HepG2 (cell line): ENCODE results near the gene ZBTB14. TPM values are rescaled to one million over a fixed set of nuclear protein-coding genes. Genes with fewer than 3 reads are reported as not detected.

Experiments used
- ARID3A ChIP-seq: IDR thresholded peaks from 2 replicates; pipeline ENCODE4 v1.6.1; 2012; ENCODE audit warnings: low read depth, low read length, improper control_type of control experiment
- CBX1 ChIP-seq: IDR thresholded peaks from one replicate; pipeline ENCODE4 v1.6.1; 2016; ENCODE audit warnings: antibody characterized with exemption, low read depth
- CTCF ChIP-seq: sonication (generic); formaldehyde crosslinking; IDR thresholded peaks from 2 replicates; pipeline ENCODE4 v1.5.0; 2020; ENCODE audit warnings: mild to moderate bottlenecking, missing genetic modification reagents, moderate library complexity
- DNMT3B ChIP-seq: conservative IDR thresholded peaks from 2 replicates; pipeline ENCODE4 v1.6.1; 2016; ENCODE audit warnings: missing biosample characterization, control low read depth
- FOXK1 ChIP-seq: sonication (generic); formaldehyde crosslinking; IDR thresholded peaks from 2 replicates; pipeline ENCODE4 v1.4.0; 2020; ENCODE audit warnings: low read depth, missing genetic modification reagents, borderline replicate concordance
- FOXM1 ChIP-seq: sonication (generic); formaldehyde crosslinking; IDR thresholded peaks from 2 replicates; pipeline ENCODE4 v1.5.0; 2020; ENCODE audit warnings: missing genetic modification reagents
- GABPA ChIP-seq, 2 experiments: IDR thresholded peaks; 2 replicates each; pipeline ENCODE4 v1.6.1; 2011 to 2016; ENCODE audit warnings: low read depth in 2 of 2, low read length in 1 of 2, missing biosample characterization in 1 of 2, missing genetic modification characterization in 1 of 2
- GFI1 ChIP-seq: sonication (generic); formaldehyde crosslinking; IDR thresholded peaks from 2 replicates; pipeline ENCODE4 v1.5.0; 2020; ENCODE audit warnings: missing genetic modification reagents, mild to moderate bottlenecking, borderline replicate concordance
- KLF6 ChIP-seq: IDR thresholded peaks from 2 replicates; pipeline ENCODE4 v1.8.0; 2016; ENCODE audit warnings: missing biosample characterization, missing genetic modification reagents
- MIER2 ChIP-seq: IDR thresholded peaks from 2 replicates; pipeline ENCODE4 v1.6.1; 2016; ENCODE audit warnings: missing biosample characterization, missing genetic modification reagents
- MYNN ChIP-seq: sonication (generic); formaldehyde crosslinking; IDR thresholded peaks from 2 replicates; pipeline ENCODE4 v1.4.0; 2020; ENCODE audit warnings: mild to moderate bottlenecking, low read depth, missing genetic modification reagents
- NFIC ChIP-seq: IDR thresholded peaks from 2 replicates; pipeline ENCODE4 v1.6.1; 2012; ENCODE audit warnings: mild to moderate bottlenecking, low read length, inconsistent platforms
- POLR2A ChIP-seq, 2 experiments: IDR thresholded peaks; 2 replicates each; pipeline ENCODE4 v1.6.1; 2011; ENCODE audit warnings: low read depth in 2 of 2, low read length in 2 of 2, mild to moderate bottlenecking in 1 of 2, moderate library complexity in 1 of 2; ENCODE audit not compliant: insufficient read depth in 1 of 2
- PRDM15 ChIP-seq: sonication (generic); formaldehyde crosslinking; IDR thresholded peaks from 2 replicates; pipeline ENCODE4 v1.4.0; 2020; ENCODE audit warnings: missing genetic modification reagents
- PRPF4 ChIP-seq: fragments of 200-400 bp; formaldehyde crosslinking; IDR thresholded peaks from 2 replicates; pipeline ENCODE4 v1.6.1; 2016; ENCODE audit warnings: low read length, low read depth; ENCODE audit not compliant: poor library complexity, severe bottlenecking
- REPIN1 ChIP-seq: sonication (generic); formaldehyde crosslinking; IDR thresholded peaks from 2 replicates; pipeline ENCODE4 v1.8.0; 2022; ENCODE audit warnings: missing genetic modification reagents, low read depth, mild to moderate bottlenecking, borderline replicate concordance
- TCF7L2 ChIP-seq: IDR thresholded peaks from 2 replicates; pipeline ENCODE4 v1.6.1; 2011; ENCODE audit warnings: mild to moderate bottlenecking, low read depth, low read length, moderate library complexity
- TEAD2 ChIP-seq: sonication (generic); formaldehyde crosslinking; IDR thresholded peaks from 2 replicates; pipeline ENCODE4 v1.9.0; 2021; ENCODE audit warnings: missing genetic modification reagents
- ZNF30 ChIP-seq: sonication (generic); formaldehyde crosslinking; IDR thresholded peaks from 2 replicates; pipeline ENCODE4 v1.5.0; 2020; ENCODE audit warnings: mild to moderate bottlenecking, missing genetic modification reagents
- ZNF503 ChIP-seq: sonication (generic); formaldehyde crosslinking; IDR thresholded peaks from 2 replicates; pipeline ENCODE4 v1.4.0; 2020; ENCODE audit warnings: missing genetic modification reagents
- ZNF850 ChIP-seq: sonication (generic); formaldehyde crosslinking; conservative IDR thresholded peaks from 2 replicates; pipeline ENCODE4 v1.9.0; 2021; ENCODE audit warnings: mild to moderate bottlenecking, missing genetic modification reagents
- polyA plus RNA-seq, 8 experiments: library from polyadenylated mRNA; depleted of rRNA in 3 of 8; stranded (reverse) in 7 of 8; unstranded in 1 of 8; fragments of >200 nt; fragmentation: Illumina TruSeq in 4 of 8; extraction: Trizol in 4 of 8; gene quantifications; 2 replicates each; pipeline versions ENCODE4 v1.2.1 to v1.2.3, GENCODE V29; 2011 to 2016; ENCODE audit warnings: low read depth in 4 of 8, missing spikeins in 1 of 8, mixed read lengths in 1 of 8; ENCODE audit not compliant: insufficient read depth in 1 of 8
- total RNA-seq, 5 experiments: library from RNA; depleted of rRNA; stranded (reverse); fragments of >200 nt; fragmentation: Illumina TruSeq; extraction: Trizol; gene quantifications; 2 replicates each; pipeline ENCODE4 v1.2.3, GENCODE V29; 2016; ENCODE audit warnings: low read depth in 1 of 5

ZBTB14 gene
- total and polyA plus RNA-seq, 2 of the 13 experiments (the other 11 are each of a cell fraction or from before 2014, with no cell fraction given), result 8.0 to 14.4 TPM

GRCh38 chr18:5339202-5339834 is 43.8 kb upstream of the ZBTB14 start (continued):
- no peak for TF ChIP-seq DNMT3B (CRISPR knock-in tag)
- TF ChIP-seq MYNN (CRISPR knock-in tag), result no peak
- TF ChIP-seq ARID3A, result peak; percentile 21; the same call in 1 of the 2 replicates
- no peak for TF ChIP-seq PRDM15 (CRISPR knock-in tag)
- no peak for TF ChIP-seq FOXM1
- peak; percentile 38; the same call in 1 of the 2 replicates for TF ChIP-seq REPIN1 (CRISPR knock-in tag)
- TF ChIP-seq PRPF4, result no peak
- peak; percentile 20; the same call in 1 of the 2 replicates for TF ChIP-seq FOXK1
- TF ChIP-seq NFIC, result peak; percentile 75; the same call in 1 of the 2 replicates
- TF ChIP-seq ZNF503 (CRISPR knock-in tag), result peak; percentile 62
- peak; percentile 54; the same call in 1 of the 2 replicates for TF ChIP-seq TCF7L2
- TF ChIP-seq KLF6 (CRISPR knock-in tag), result no peak
- TF ChIP-seq MIER2, result 0 out of 2 replicates have a peak, but pooled peaks have one; percentile 6
- peak; percentile 44 for TF ChIP-seq CTCF (CRISPR knock-in tag)
- no peak for TF ChIP-seq CBX1
- TF ChIP-seq GABPA (IDR thresholded peaks at IDR 0.05; ENCODE audit: low read depth, low read length), result no peak
- TF ChIP-seq GABPA (CRISPR knock-in tag; IDR thresholded peaks at IDR 0.05; ENCODE audit: low read depth), result 0 out of 2 replicates have a peak, but pooled peaks have one; percentile 23
- no peak for TF ChIP-seq TEAD2 (CRISPR knock-in tag)
- peak; percentile 27; the same call in 1 of the 2 replicates for TF ChIP-seq GFI1
- TF ChIP-seq ZNF850 (CRISPR knock-in tag), result no peak
- peak in 1 of 2 experiments; percentile 52; a peak in 1 of 4 replicates for TF ChIP-seq POLR2A (IDR thresholded peaks at IDR 0.05; ENCODE audit: insufficient read depth in 1 of 2, low read depth in 2 of 2, low read length in 2 of 2)
- no peak for TF ChIP-seq ZNF30 (CRISPR knock-in tag)
